Stomach (tissue), 4 donors: Measurements from ENCODE around the gene ARHGEF18.

ENCODE experiments used
- EP300 ChIP-seq: sonication (generic); formaldehyde crosslinking; IDR thresholded peaks from one replicate; pipeline ENCODE4 v1.6.1; 2017; ENCODE audit warnings: antibody characterized with exemption
- POLR2AphosphoS5 ChIP-seq, 3 donors: sonication (generic); formaldehyde crosslinking; IDR thresholded peaks; one replicate each; pipeline ENCODE4 v1.6.1; 2016; ENCODE audit warnings: antibody characterized with exemption in 3 of 3
- TF ChIP-seq, protein P1 (sequence below), 7 experiments: fragments of 450-650 bp in 4 of 7; fragments of 200-600 bp in 3 of 7; sonication (generic) in 3 of 7; IDR thresholded peaks; one replicate each; pipeline ENCODE4 v1.5.1; 2016 to 2019; ENCODE audit warnings: antibody characterized with exemption in 7 of 7, control low read depth in 2 of 7, mild to moderate bottlenecking in 1 of 7

DNA sequence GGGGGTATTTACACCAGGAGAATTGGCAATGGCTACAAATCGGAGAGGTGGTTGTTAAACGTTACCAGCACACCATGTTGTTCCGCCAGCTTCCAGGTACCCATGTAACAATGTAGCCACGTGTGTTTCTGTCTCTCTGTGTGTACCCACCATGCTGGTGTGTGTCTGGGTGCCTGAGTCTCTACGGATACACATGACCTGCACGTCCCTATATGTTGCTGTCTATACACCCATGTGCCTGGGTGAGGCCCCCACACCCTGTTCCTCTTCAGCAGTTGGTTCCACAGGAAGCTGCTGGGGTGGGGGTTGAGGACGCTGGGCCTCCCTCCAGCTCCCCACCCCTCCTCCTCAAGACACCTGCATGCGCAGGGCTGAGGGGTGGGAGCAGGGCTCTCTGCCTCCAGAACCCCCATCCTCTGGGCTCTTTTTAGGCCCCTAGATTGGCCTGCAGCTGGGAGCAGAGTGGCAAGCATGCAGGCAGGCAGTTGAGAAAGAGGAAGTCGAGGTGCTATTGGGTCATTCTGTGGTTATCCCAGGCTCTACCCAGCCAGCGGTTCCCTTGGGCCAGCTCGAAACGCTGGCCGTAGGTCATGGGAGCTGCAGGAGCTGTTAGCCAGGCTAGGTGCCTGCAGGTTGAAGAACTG lies at the start of gene ARHGEF18:
- TF ChIP-seq, protein P1, sequence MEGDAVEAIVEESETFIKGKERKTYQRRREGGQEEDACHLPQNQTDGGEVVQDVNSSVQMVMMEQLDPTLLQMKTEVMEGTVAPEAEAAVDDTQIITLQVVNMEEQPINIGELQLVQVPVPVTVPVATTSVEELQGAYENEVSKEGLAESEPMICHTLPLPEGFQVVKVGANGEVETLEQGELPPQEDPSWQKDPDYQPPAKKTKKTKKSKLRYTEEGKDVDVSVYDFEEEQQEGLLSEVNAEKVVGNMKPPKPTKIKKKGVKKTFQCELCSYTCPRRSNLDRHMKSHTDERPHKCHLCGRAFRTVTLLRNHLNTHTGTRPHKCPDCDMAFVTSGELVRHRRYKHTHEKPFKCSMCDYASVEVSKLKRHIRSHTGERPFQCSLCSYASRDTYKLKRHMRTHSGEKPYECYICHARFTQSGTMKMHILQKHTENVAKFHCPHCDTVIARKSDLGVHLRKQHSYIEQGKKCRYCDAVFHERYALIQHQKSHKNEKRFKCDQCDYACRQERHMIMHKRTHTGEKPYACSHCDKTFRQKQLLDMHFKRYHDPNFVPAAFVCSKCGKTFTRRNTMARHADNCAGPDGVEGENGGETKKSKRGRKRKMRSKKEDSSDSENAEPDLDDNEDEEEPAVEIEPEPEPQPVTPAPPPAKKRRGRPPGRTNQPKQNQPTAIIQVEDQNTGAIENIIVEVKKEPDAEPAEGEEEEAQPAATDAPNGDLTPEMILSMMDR (IDR thresholded peaks at IDR 0.05): no peak
- TF ChIP-seq POLR2AphosphoS5 (IDR thresholded peaks at IDR 0.05) (no peak), EP300 (no peak)
